Activated T-helper 2 cell treated with anti-CD3 and anti-CD28 coated beads, Interferon-gamma antibody, Interleukin-2, Interleukin-4, amounts not matched to agents 10 μg/mL and 5 μg/mL and 100 μg/mL, durations not matched to agents 14 hours and 24 hours and 36 hours (primary cell): Measurements from ENCODE around the gene NLGN1. TPM values are rescaled to one million over a fixed set of nuclear protein-coding genes. Genes with fewer than 3 reads are reported as not detected.
"Not testable (repeated sequence)": the region's sequence is repeated elsewhere in the genome, so short reads cannot be mapped to it uniquely, and the experiment has no call there.

Source experiments
- DNase-seq: peaks from one replicate; pipeline ENCODE4 v3.0.0; 2021; ENCODE audit warnings: low spot score
- H3K27ac Mint-ChIP-seq: one replicate; pipeline ENCODE4 v1.8.0; 2021; ENCODE audit warnings: mixed read lengths
- H3K27me3 Mint-ChIP-seq: one replicate; pipeline ENCODE4 v1.8.0; 2021; ENCODE audit warnings: low read depth, mixed read lengths
- H3K36me3 Mint-ChIP-seq: one replicate; pipeline ENCODE4 v1.8.0; 2021; ENCODE audit warnings: low read depth, mixed read lengths
- H3K4me1 Mint-ChIP-seq: one replicate; pipeline ENCODE4 v1.8.0; 2021; ENCODE audit warnings: low read depth, mixed read lengths
- H3K4me3 Mint-ChIP-seq: one replicate; pipeline ENCODE4 v1.8.0; 2021; ENCODE audit warnings: low read depth, mild to moderate bottlenecking, moderate library complexity, mixed read lengths
- H3K9me3 Mint-ChIP-seq: one replicate; pipeline ENCODE4 v1.8.0; 2021; ENCODE audit warnings: mixed read lengths
- intact Hi-C: fragments of 100-400 bp; cut with micrococcal nuclease; formaldehyde crosslinking; loops from one replicate; pipeline ENCODE4 v1.15.1; 2023
- total RNA-seq: library from RNA; stranded (reverse); gene quantifications from 2 replicates; pipeline ENCODE4 v1.2.3, GENCODE V29; 2022

The NLGN1 gene
- total RNA-seq, 1 donor from 2014 or later, result not detected

GRCh38 chr3:173545590-173545989 is 148.0 kb downstream of the NLGN1 start:
- H3K27ac Mint-ChIP-seq, result not testable (repeated sequence)

GRCh38 chr3:173547070-173547469 is 149.5 kb downstream of the NLGN1 start:
- H3K27me3 Mint-ChIP-seq, result no peaks in the 10 kb centered on the region
- no peaks in the 10 kb centered on the region for H3K9me3 Mint-ChIP-seq
- H3K4me3 Mint-ChIP-seq, result no peak overlapping the region
- no peaks in the 10 kb centered on the region for H3K4me1 Mint-ChIP-seq
- no peak for DNase-seq
- intact Hi-C loops, result no loop called here
- no peaks in the 10 kb centered on the region for H3K36me3 Mint-ChIP-seq
- no peak overlapping the region for H3K27ac Mint-ChIP-seq

More at GRCh38 chr3:173545590-173545989, 148.0 kb downstream of the NLGN1 start:
- H3K4me1 Mint-ChIP-seq, DNase-seq, H3K4me3 Mint-ChIP-seq, intact Hi-C loops, H3K9me3 Mint-ChIP-seq, H3K36me3 Mint-ChIP-seq, H3K27me3 Mint-ChIP-seq: not testable (repeated sequence)

- H3K4me3 Mint-ChIP-seq, result no peak overlapping the region
These were observed 150.7 kb downstream of the NLGN1 start for GRCh38 chr3:173548261-173548660.

GRCh38 chr3:173552526-173552925 is 155.0 kb downstream of the NLGN1 start:
- Mint-ChIP-seq H3K9me3 (no peaks in the 10 kb centered on the region), H3K4me1 (no peaks in the 10 kb centered on the region), H3K27me3 (no peaks in the 10 kb centered on the region), H3K27ac (no peak overlapping the region), H3K4me3 (no peak overlapping the region), H3K36me3 (no peaks in the 10 kb centered on the region)
- intact Hi-C loops, result no loop called here
- no peak for DNase-seq

More at GRCh38 chr3:173548261-173548660, 150.7 kb downstream of the NLGN1 start:
- Mint-ChIP-seq H3K27me3 (no peaks in the 10 kb centered on the region), H3K36me3 (no peaks in the 10 kb centered on the region), H3K27ac (no peak overlapping the region), H3K9me3 (no peaks in the 10 kb centered on the region), H3K4me1 (no peaks in the 10 kb centered on the region)
- intact Hi-C loops, result no loop called here
- DNase-seq, result no peak

GRCh38 chr3:173553635-173554280 is 156.2 kb downstream of the NLGN1 start:
- Mint-ChIP-seq H3K27ac (no peak overlapping the region), H3K36me3 (no peaks in the 10 kb centered on the region), H3K4me1 (no peaks in the 10 kb centered on the region), H3K27me3 (no peaks in the 10 kb centered on the region), H3K4me3 (no peak overlapping the region), H3K9me3 (no peaks in the 10 kb centered on the region)
- DNase-seq, result no peak
- intact Hi-C loops, result no loop called here

- no peaks in the 10 kb centered on the region for H3K36me3 Mint-ChIP-seq
- H3K9me3 Mint-ChIP-seq, result no peaks in the 10 kb centered on the region
- H3K4me3 Mint-ChIP-seq, result no peak overlapping the region
- no peaks in the 10 kb centered on the region for H3K27me3 Mint-ChIP-seq
- no peak for DNase-seq
- intact Hi-C loops, result no loop called here
- H3K4me1 Mint-ChIP-seq, result no peaks in the 10 kb centered on the region
- no peak overlapping the region for H3K27ac Mint-ChIP-seq
These were observed 159.0 kb downstream of the NLGN1 start for GRCh38 chr3:173556546-173556945.

GRCh38 chr3:173567997-173568396 is 170.5 kb downstream of the NLGN1 start:
- Mint-ChIP-seq H3K36me3 (no peaks in the 10 kb centered on the region), H3K9me3 (no peaks in the 10 kb centered on the region), H3K27me3 (no peaks in the 10 kb centered on the region), H3K4me3 (no peak overlapping the region), H3K27ac (no peak overlapping the region), H3K4me1 (no peaks in the 10 kb centered on the region)
- no peak for DNase-seq
- intact Hi-C loops, result no loop called here

- Mint-ChIP-seq H3K4me3 (no peak overlapping the region), H3K27ac (no peak overlapping the region), H3K27me3 (no peaks in the 10 kb centered on the region), H3K9me3 (no peaks in the 10 kb centered on the region), H3K4me1 (no peaks in the 10 kb centered on the region), H3K36me3 (no peaks in the 10 kb centered on the region)
- no peak for DNase-seq
- intact Hi-C loops, result no loop called here
These were observed 171.1 kb downstream of the NLGN1 start for GRCh38 chr3:173568623-173569022.

- intact Hi-C loops, result no loop called here
- Mint-ChIP-seq H3K4me3 (no peak overlapping the region), H3K36me3 (no peaks in the 10 kb centered on the region), H3K27me3 (peaks cover 26% of the 10 kb centered on the region), H3K27ac (no peak overlapping the region), H3K9me3 (no peaks in the 10 kb centered on the region), H3K4me1 (peaks cover 6% of the 10 kb centered on the region)
- DNase-seq, result no peak
These were observed 186.0 kb downstream of the NLGN1 start for GRCh38 chr3:173583496-173583895.

GRCh38 chr3:173584093-173584837 is 186.7 kb downstream of the NLGN1 start:
- no peak overlapping the region for H3K27ac Mint-ChIP-seq
- H3K4me3 Mint-ChIP-seq, result no peak overlapping the region
- H3K27me3 Mint-ChIP-seq, result peaks cover 26% of the 10 kb centered on the region
- H3K36me3 Mint-ChIP-seq, result no peaks in the 10 kb centered on the region
- peaks cover 6% of the 10 kb centered on the region for H3K4me1 Mint-ChIP-seq
- DNase-seq, result no peak
- intact Hi-C loops, result loop anchor here (2.0 kb wide), 1 partner anchor 187 kb away; the partner anchor contains the start of gene NLGN1
- no peaks in the 10 kb centered on the region for H3K9me3 Mint-ChIP-seq

GRCh38 chr3:173584838-173585831 is 187.6 kb downstream of the NLGN1 start:
- H3K4me3 Mint-ChIP-seq, result no peak overlapping the region
- peaks cover 6% of the 10 kb centered on the region for H3K4me1 Mint-ChIP-seq
- intact Hi-C loops, result loop anchor here (2.0 kb wide), 1 partner anchor 188 kb away; the partner anchor contains the start of gene NLGN1
- peaks cover 26% of the 10 kb centered on the region for H3K27me3 Mint-ChIP-seq
- no peak for DNase-seq
- H3K27ac Mint-ChIP-seq, result no peak overlapping the region
- H3K9me3 Mint-ChIP-seq, result no peaks in the 10 kb centered on the region
- no peaks in the 10 kb centered on the region for H3K36me3 Mint-ChIP-seq

GRCh38 chr3:173586166-173586565 is 188.6 kb downstream of the NLGN1 start:
- Mint-ChIP-seq H3K4me1 (peaks cover 6% of the 10 kb centered on the region), H3K27ac (no peak overlapping the region), H3K27me3 (peaks cover 26% of the 10 kb centered on the region), H3K36me3 (no peaks in the 10 kb centered on the region), H3K4me3 (no peak overlapping the region), H3K9me3 (no peaks in the 10 kb centered on the region)
- intact Hi-C loops, result no loop called here
- DNase-seq, result no peak
